Fibroblast of pulmonary artery (primary cell): ENCODE results near the gene ZNF710.
A peak's percentile ranks its signal among the peaks of the same experiment; 100 is the strongest.

Source experiments
- DNase-seq: peaks from one replicate; pipeline ENCODE4 v3.0.0-alpha.2; 2010; ENCODE audit warnings: low read depth
- H3K4me3 ChIP-seq: replicated peaks from 2 replicates; pipeline ENCODE4 v1.5.1; 2011; ENCODE audit warnings: low read depth, mild to moderate bottlenecking, control low read depth, low read length, moderate library complexity
- TF ChIP-seq, protein P1 (sequence below): IDR thresholded peaks from 2 replicates; pipeline ENCODE4 v1.5.1; 2011; ENCODE audit warnings: mild to moderate bottlenecking, control low read depth, low read length, inconsistent platforms; ENCODE audit errors: missing control alignments

Gene ZNF710

DNA sequence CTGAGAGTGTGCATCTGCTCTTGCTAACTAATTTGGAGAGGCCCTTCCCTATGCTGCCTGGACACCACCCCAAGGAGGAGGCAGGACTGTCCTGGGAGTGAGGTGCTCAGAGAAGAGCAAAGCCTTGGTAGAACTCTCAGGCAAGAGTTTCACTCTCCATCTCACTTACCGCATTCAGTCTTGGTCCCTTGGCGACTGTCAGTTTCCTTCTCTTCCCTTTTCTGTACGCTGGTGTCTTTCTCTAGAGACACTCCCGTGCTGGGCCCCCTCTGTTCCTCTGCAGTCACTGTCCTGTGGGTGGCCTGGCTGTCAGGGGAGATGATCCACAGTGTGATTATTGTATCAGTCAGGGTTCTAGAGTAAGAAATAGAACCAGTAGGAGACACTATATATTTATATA is 57.2 kb downstream of the ZNF710 start:
- DNase-seq, result no peak
- H3K4me3 ChIP-seq, result no peak overlapping the region
- TF ChIP-seq, protein P1, sequence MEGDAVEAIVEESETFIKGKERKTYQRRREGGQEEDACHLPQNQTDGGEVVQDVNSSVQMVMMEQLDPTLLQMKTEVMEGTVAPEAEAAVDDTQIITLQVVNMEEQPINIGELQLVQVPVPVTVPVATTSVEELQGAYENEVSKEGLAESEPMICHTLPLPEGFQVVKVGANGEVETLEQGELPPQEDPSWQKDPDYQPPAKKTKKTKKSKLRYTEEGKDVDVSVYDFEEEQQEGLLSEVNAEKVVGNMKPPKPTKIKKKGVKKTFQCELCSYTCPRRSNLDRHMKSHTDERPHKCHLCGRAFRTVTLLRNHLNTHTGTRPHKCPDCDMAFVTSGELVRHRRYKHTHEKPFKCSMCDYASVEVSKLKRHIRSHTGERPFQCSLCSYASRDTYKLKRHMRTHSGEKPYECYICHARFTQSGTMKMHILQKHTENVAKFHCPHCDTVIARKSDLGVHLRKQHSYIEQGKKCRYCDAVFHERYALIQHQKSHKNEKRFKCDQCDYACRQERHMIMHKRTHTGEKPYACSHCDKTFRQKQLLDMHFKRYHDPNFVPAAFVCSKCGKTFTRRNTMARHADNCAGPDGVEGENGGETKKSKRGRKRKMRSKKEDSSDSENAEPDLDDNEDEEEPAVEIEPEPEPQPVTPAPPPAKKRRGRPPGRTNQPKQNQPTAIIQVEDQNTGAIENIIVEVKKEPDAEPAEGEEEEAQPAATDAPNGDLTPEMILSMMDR, result no peak

DNA sequence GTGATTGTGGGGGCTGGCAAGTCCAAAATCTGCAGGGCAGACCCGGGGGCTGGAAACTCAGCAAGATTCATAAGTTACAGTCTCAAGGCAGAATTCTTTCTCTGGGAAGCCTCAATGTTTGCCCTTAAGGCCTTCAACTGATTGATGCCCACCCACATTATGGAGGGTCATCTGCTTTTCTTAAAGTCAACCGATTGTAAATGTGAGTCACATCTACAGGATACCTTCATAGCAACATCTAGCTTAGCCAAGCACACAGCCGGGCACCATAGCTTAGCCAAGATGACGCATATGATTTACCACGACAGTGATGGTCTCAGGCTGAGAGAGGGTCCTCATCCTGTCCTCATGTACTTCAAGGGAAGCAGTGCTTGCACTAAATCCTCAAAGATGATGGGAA is 57.7 kb downstream of the ZNF710 start:
- DNase-seq, result no peak
- no peak overlapping the region for H3K4me3 ChIP-seq
- TF ChIP-seq, protein P1, result no peak

- TF ChIP-seq, protein P1, result no peak
Observed at GRCh38 chr15:90059208-90059985, 58.3 kb downstream of the ZNF710 start.

GRCh38 chr15:90060797-90061196 is 59.7 kb downstream of the ZNF710 start:
- H3K4me3 ChIP-seq, result no peak overlapping the region
- no peak for DNase-seq
- TF ChIP-seq, protein P1, result no peak

More at GRCh38 chr15:90059208-90059985, 58.3 kb downstream of the ZNF710 start:
- no peak for DNase-seq
- no peak overlapping the region for H3K4me3 ChIP-seq

GRCh38 chr15:90062023-90062442 is 60.9 kb downstream of the ZNF710 start:
- DNase-seq, result peak; percentile 29
- TF ChIP-seq, protein P1, result no peak
- no peak overlapping the region for H3K4me3 ChIP-seq

- no peak for DNase-seq
- TF ChIP-seq, protein P1, result no peak
- no peak overlapping the region for H3K4me3 ChIP-seq
Observed at GRCh38 chr15:90062462-90062932, 61.4 kb downstream of the ZNF710 start.
